C4-2B (cell line): Measurements from ENCODE around the gene STAG1.

ENCODE experiments used
- CTCF ChIP-seq: fragments of 450-650 bp; conservative IDR thresholded peaks from 2 replicates; pipeline ENCODE4 v1.5.1; 2017; ENCODE audit warnings: mild to moderate bottlenecking
- ZFX ChIP-seq: fragments of 450-650 bp; IDR thresholded peaks from 2 replicates; pipeline ENCODE4 v1.6.1; 2017

GRCh38 chr3:136617198-136617597 is 135.0 kb downstream of the STAG1 start:
- TF ChIP-seq CTCF = no peak
- no peak for TF ChIP-seq ZFX
